K562 (cell line): ENCODE measurements around the gene ARPC1A.

Experiments
- ATF3 ChIP-seq, 2 experiments: fragments of 450-650 bp in 1 of 2; sonication (generic) in 1 of 2; formaldehyde crosslinking in 1 of 2; IDR thresholded peaks in 1 of 2; conservative IDR thresholded peaks in 1 of 2; 2 replicates each; pipeline versions ENCODE4 v1.6.1 to v1.8.1; 2016 to 2023; ENCODE audit warnings: mild to moderate bottlenecking in 2 of 2, moderate library complexity in 2 of 2, inconsistent platforms in 1 of 2, missing genetic modification reagents in 1 of 2
- BCL6 ChIP-seq: fragments of 250-450 bp; sonication (Bioruptor Pico); IDR thresholded peaks from 2 replicates; pipeline ENCODE4 v1.4.0; 2020
- CHAMP1 ChIP-seq: fragments of 450-650 bp; IDR thresholded peaks from 2 replicates; pipeline ENCODE4 v1.6.1; 2016; ENCODE audit warnings: mild to moderate bottlenecking
- FOXJ3 ChIP-seq: sonication (generic); formaldehyde crosslinking; IDR thresholded peaks from 2 replicates; pipeline ENCODE4 v1.4.0; 2020; ENCODE audit warnings: mild to moderate bottlenecking, missing genetic modification reagents
- HNRNPLL ChIP-seq: fragments of 200-400 bp; formaldehyde crosslinking; IDR thresholded peaks from 2 replicates; pipeline ENCODE4 v1.6.1; 2017; ENCODE audit warnings: low read length, low read depth, mild to moderate bottlenecking; ENCODE audit not compliant: poor library complexity, severe bottlenecking
- POLR2AphosphoS5 ChIP-seq: IDR thresholded peaks from 2 replicates; pipeline ENCODE4 v1.6.1; 2011; ENCODE audit warnings: mild to moderate bottlenecking, low read depth, low read length, moderate library complexity; ENCODE audit not compliant: control insufficient read depth, insufficient read depth

- TF ChIP-seq CHAMP1: no peak
- no peak for TF ChIP-seq BCL6
- TF ChIP-seq POLR2AphosphoS5: no peak
- TF ChIP-seq FOXJ3 (CRISPR knock-in tag): no peak
- no peak for TF ChIP-seq ATF3 (IDR thresholded peaks at IDR 0.05)
- no peak for TF ChIP-seq ATF3 (CRISPR knock-in tag; conservative IDR thresholded peaks at IDR 0.05)
- TF ChIP-seq HNRNPLL: no peak
Observed at GRCh38 chr7:99395616-99396327, 70.1 kb downstream of the ARPC1A start.
